GM21529 (cell line): Measurements from ENCODE around the gene ZNF354B.
"Not testable (repeated sequence)": the region's sequence is repeated elsewhere in the genome, so short reads cannot be mapped to it uniquely, and the experiment has no call there.

ENCODE experiments used
- ATAC-seq: cut with Tn5 transposase; IDR thresholded peaks from one replicate; pipeline ENCODE4 v1.9.1; 2021; ENCODE audit not compliant: unreplicated experiment

ZNF354B gene

DNA sequence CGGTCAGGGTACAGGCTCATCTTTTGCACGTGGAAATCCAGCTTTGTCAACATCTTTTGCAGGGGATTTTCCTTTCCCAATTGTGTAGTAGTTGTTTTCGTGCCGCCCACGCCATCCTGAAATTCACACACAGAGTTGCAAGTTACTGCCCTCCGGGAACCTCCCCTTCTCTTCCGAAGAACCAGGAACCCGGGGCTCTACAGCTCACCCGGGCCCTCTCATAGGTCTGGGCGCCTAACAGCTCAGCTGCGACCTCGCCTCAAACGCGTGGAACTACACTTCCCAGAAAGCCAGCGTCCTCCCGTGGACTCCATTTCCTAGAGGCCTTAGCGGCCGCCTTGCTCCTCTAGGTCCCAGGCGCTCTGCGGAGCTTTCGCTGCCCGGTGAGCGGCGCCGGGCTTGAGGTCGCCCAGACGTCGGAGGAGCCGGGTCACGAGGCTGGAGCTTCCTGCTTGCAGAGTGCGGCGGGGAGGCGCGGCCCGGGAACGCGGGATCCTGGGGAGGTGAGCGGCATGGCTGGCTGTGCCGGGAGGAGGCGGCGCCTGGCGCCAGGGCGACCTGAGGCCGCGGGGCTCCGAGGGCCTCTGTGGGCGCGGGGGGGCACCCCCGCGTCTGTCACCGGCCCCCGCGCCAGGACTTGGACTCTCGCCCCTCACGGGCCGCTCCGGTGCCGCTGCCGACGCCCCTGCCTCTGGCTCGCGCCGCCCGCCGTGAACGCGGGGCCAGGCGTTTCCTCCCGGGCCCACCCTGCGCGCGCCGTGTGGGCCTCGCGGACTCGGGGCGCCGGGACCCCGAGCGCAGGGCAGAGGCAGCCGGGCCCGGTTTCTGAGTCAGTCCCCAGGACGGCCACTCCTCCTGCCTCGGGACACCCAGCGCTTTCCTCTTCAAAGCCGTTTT, at the start of gene ZNF354B:
Gene ZNF354B (plus strand): TSS at position 329 of the 897 bp plus-strand sequence. CDS start 1,095 bp downstream, outside the sequence.
- ATAC-seq: peak; percentile 99

GRCh38 chr5:178817506-178817905, 42.2 kb upstream of the ZNF354B start:
- no peak for ATAC-seq

- no peak for ATAC-seq
These were observed 41.7 kb upstream of the ZNF354B start for GRCh38 chr5:178818094-178818493.

GRCh38 chr5:178820001-178820400, 39.8 kb upstream of the ZNF354B start:
- no peak for ATAC-seq

DNA sequence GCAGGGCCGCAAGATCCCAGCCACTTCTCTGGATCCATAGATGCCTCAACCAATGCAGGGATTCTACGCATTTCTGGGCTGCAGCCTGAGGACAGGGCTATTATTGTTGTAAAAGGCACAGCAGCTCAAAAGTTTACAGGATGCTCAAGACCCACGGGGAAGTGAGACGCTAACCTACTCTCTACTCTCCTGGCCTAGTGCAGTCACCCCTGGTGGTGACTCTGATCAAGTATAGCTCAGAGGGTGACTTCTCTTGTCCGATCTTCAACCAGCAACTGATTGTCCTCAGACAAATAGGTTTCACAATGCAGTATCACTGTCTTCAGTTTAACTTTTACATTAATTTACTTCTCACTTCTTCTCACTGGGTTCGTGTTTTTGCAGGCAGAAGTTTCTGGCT, 34.3 kb upstream of the ZNF354B start:
- ATAC-seq: no peak

DNA sequence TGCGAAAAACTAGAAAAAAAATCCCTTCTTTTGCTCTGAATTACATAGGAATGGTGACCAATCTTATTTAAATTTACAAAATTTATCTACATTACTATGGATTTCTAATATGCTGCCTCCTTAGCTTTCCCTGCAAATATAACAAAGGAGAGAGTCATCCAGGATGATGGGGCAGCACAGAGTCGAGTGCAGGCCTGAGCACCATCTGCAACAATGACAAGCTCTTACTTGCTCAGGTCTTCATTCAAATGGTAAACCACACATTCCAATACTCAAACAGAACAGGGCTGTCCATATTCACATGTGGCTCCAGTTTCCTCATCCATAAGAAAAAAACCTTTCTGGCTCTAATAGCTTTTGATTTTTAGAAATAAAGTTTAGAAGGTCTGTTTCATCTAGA, 33.5 kb upstream of the ZNF354B start:
- ATAC-seq: no peak

GRCh38 chr5:178827636-178828035, 32.1 kb upstream of the ZNF354B start:
- ATAC-seq: no peak

DNA sequence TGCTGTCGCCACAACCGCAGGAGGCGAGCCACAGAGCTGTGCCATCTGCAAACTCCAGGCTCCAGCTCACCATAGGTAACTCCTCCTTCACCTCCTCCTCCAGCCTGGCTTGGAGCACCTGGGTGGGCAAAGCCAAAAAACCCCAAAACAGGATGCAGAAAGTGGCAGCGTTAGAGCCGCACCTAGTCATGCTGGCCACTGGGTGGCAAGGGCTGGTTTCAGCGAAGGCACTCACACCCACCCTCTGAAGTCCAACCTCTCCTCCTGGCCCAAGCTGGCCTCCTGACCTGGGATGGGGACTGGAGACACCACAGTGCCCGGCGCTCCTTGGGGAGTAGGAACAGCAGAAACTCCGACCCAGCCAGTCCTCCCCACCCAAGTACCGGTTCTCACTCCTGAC, 28.7 kb upstream of the ZNF354B start:
- no peak for ATAC-seq

DNA sequence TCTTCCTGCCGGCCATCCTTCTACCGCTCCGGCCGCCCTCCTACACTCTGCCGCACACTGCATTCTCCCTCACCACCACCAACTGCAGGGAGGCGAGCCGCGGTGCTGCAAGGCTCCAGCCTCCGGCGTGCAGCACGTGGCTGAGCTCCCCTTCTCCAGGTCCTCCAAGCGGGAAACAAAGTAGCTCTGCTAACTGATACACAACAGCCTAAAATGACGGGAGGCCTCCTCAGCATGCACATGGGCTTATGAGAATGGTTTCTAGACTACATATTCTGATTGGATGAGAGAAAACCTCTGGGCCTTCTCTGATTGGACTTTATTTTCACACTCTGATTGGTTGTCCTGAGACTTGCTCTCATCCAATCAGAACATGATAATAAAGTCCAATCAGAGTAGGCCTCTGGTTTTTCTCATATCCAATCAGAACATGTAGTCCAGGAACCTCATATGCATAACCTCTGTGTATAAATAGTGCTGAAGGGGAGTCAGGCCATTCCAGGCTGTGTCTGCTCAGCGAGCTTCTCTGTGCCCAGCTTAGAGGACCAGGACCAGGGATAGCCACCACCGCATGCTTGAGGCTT, 27.0 kb upstream of the ZNF354B start:
- ATAC-seq: no peak

- no peak for ATAC-seq
These were observed 23.1 kb upstream of the ZNF354B start for GRCh38 chr5:178836628-178837027.

- ATAC-seq: not testable (repeated sequence)
These were observed 20.9 kb upstream of the ZNF354B start for GRCh38 chr5:178838695-178839318.

DNA sequence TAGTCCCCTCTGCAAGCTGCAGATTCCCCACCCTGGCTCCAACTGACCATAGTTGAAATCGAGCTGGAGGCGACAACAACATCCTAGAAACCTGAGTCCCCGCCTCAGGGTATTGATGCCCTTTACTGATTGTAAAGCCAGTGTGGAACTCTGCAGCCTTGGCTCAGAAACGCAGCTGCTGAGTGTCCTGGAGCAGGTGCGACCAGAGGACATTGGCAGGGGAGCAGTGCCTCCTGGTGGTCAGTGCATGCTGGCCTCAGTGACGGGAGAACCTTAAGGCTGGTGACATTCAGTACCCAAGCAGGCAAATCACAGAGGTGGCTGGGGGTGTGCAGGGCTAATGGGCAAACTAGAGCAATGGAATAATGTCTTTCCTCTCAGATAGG, 20.4 kb upstream of the ZNF354B start:
- ATAC-seq: no peak

DNA sequence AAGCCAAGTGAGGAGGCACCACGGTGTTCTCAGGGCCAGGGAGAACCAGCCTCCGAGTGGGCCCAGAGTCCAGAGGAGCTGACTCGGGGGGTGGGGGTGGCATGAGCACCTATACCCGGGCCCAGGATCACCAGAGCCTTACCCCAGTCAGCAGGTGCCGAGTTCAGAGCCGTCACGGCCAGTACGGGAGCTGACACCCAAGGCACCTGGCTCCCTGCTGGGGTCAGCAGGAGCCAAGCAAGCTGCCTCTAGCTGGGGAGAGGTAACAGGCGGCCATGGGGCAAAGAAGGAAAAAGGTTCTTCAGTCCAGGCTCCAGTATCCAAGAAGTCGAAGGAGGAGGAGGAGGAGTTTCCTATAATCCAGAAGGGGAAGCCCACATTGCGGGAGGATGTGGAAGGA, 19.4 kb upstream of the ZNF354B start:
- ATAC-seq: not testable (repeated sequence)

- ATAC-seq: no peak
These were observed 10.4 kb upstream of the ZNF354B start for GRCh38 chr5:178849316-178849715.

DNA sequence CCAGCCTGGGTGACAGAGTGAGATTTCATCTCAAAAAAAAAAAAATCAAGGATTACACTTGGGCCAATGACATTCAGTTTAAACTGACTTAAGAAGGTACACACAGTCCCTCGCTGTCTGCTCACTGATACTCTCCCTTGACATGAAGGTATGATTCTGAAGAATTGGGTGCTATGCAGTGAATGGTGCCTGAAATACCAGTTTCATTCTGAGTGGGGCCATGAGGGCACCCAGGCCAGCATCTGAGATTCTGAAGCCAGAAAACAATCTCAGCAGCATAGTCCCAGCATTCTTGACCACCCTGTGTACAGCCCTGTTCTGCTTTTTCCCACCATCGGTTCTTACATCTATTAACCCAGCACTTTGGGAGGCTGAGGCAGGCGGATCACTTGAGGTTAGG, 7.8 kb upstream of the ZNF354B start:
- ATAC-seq: no peak

DNA sequence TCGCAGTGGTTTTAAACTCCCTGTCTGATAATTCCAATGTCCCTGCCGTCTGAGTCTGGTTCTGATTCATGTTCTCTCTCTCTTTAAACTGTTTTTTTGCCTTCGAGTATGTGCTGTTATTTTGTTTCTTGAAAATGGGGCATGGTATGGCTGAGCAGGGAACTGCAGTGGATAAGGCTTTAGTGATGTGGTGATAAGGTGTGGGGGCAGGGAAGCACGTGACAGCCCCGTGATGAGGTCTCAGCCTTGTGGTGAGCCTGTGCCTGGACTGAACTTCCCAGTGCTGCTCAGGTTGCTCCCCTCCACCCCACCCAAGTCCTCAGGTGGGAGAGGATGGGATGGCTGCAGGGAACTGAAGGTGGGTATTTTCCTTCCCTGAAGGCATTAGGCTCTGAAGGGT, 5.5 kb upstream of the ZNF354B start:
- ATAC-seq: no peak

DNA sequence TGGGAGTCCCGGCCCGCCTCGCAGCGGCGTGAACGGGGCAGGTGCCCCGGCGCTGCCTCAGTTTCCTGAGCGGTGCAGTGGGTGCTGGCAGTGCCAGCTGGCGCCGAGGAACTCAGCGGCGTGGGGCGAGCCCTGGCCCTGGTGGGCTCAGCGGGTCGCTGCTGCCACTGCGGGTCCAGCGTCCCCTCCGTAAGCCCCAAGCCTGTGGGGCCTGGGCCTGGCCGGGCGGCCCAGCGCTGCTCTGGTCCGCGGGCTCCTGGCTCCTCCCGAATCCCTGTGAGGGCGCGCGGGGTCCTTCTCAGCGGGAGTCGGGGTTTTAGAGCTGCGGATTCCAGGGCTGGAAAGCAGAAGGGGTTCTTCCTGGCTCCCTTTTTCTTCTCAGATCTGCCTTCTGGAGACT, 862 bp downstream of the ZNF354B start:
- peak; percentile 2 for ATAC-seq

- ATAC-seq: no peak
These were observed 1.9 kb downstream of the ZNF354B start for GRCh38 chr5:178861627-178862026.

DNA sequence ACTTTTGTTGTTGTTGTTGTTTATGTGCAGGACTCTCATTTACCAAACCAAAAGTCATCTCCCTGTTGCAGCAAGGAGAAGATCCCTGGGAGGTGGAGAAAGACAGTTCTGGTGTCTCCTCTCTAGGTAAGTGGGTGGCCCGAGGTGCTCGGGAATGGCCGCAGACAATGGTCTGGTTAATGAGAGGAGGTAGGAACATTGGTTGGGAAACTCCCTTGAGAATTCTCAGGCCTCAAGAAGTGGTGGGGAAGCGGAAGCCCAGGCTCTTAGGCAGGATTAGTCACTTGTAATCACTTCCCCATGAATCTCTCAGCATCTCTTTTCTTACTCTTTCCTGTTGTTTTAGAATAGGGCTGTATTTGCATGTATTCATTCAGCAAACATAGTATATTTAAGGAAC, 7.2 kb downstream of the ZNF354B start:
- no peak for ATAC-seq

- ATAC-seq: no peak
These were observed 9.8 kb downstream of the ZNF354B start for GRCh38 chr5:178869577-178869976.

- ATAC-seq: no peak
These were observed 10.7 kb downstream of the ZNF354B start for GRCh38 chr5:178870411-178870810.

GRCh38 chr5:178872302-178872701, 12.5 kb downstream of the ZNF354B start:
- no peak for ATAC-seq
